ENCODE results near the gene SLC8A1. TPM values are rescaled to one million over a fixed set of nuclear protein-coding genes. Genes with fewer than 3 reads are reported as not detected.

The SLC8A1 gene
- total RNA-seq, 1 experiment from 2014 or later: 1.6 TPM

DNA sequence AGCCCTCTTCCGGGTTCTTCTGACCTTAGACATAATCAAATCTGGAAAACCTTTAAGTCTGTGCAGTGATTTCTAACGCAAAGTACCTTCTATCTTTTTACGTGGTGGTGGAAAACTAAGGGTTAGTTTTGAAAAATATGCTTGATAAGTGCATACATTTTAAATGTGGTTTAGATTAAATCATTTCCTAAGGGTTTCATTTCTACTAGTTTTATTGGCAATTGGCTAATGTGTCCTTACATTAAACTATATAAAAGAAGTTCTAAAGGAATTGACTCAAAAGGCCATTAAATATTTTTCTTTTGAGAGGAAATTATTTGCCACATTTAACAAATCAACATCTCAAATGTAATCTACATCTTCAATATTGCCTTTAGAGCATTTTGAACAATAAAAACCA lies 404.5 kb downstream of the SLC8A1 start:
- intact Hi-C loops (cut with micrococcal nuclease): no loop called here
- Mint-ChIP-seq H3K36me3 (ENCODE audit: insufficient read depth, unreplicated experiment) (no peaks in the 10 kb centered on the region), H3K27ac (ENCODE audit: low read depth, unreplicated experiment) (no peak overlapping the region), H3K4me1 (ENCODE audit: insufficient read depth, unreplicated experiment) (no peaks in the 10 kb centered on the region), H3K27me3 (ENCODE audit: insufficient read depth, unreplicated experiment) (no peaks in the 10 kb centered on the region), H3K4me3 (ENCODE audit: unreplicated experiment) (no peak overlapping the region), H3K9me3 (ENCODE audit: unreplicated experiment) (no peaks in the 10 kb centered on the region)
- DNase-seq (ENCODE audit: unreplicated experiment): no peak
- no TSS peak for BruUV-seq (replicated peaks)
- ChIA-PET CTCF (no interaction called here), POLR2A (no interaction called here)
- TF ChIP-seq, protein P1, sequence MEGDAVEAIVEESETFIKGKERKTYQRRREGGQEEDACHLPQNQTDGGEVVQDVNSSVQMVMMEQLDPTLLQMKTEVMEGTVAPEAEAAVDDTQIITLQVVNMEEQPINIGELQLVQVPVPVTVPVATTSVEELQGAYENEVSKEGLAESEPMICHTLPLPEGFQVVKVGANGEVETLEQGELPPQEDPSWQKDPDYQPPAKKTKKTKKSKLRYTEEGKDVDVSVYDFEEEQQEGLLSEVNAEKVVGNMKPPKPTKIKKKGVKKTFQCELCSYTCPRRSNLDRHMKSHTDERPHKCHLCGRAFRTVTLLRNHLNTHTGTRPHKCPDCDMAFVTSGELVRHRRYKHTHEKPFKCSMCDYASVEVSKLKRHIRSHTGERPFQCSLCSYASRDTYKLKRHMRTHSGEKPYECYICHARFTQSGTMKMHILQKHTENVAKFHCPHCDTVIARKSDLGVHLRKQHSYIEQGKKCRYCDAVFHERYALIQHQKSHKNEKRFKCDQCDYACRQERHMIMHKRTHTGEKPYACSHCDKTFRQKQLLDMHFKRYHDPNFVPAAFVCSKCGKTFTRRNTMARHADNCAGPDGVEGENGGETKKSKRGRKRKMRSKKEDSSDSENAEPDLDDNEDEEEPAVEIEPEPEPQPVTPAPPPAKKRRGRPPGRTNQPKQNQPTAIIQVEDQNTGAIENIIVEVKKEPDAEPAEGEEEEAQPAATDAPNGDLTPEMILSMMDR (IDR thresholded peaks at IDR 0.05; ENCODE audit: unreplicated experiment): no peak
